CD4-positive, alpha-beta T cell (primary cell): ENCODE results near the gene SNTB2. TPM values are rescaled to one million over a fixed set of nuclear protein-coding genes. Genes with fewer than 3 reads are reported as not detected.
"Not testable (repeated sequence)": the region's sequence is repeated elsewhere in the genome, so short reads cannot be mapped to it uniquely, and the experiment has no call there.

Experiments
- ATAC-seq: fragments of 200-7000 bp; cut with Tn5 transposase; one replicate; pipeline ENCODE4 v1.10.0; 2022; ENCODE audit warnings: mild to moderate bottlenecking; ENCODE audit not compliant: poor library complexity
- CTCF ChIA-PET: fragments of 350-600 bp; sonication (Branson Sonifier 250); formaldehyde crosslinking; loops from one replicate; lab custom pipeline; 2021; ENCODE audit warnings: antibody characterized with exemption, inconsistent platforms; lab: Charles Lee
- POLR2A ChIA-PET: fragments of 350-600 bp; sonication (Branson Sonifier 250); formaldehyde crosslinking; loops from one replicate; lab custom pipeline; 2021; ENCODE audit warnings: antibody characterized with exemption, inconsistent platforms; lab: Charles Lee
- DNase-seq, 14 experiments: peaks; one replicate each; pipeline ENCODE4 v3.0.0-alpha.2; 2013 to 2020; ENCODE audit warnings: mixed read lengths in 2 of 14
- H3K27ac ChIP-seq, 2 donors: one replicate each; pipeline versions ENCODE4 v1.5.1 to v1.7.0; 2013; ENCODE audit warnings: low read length in 2 of 2, low read depth in 1 of 2, mild to moderate bottlenecking in 1 of 2
- H3K27me3 ChIP-seq, 2 experiments: 1 replicate in 1 of 2; 2 replicates in 1 of 2; pipeline versions ENCODE4 v1.6.1 to v1.7.0; 2013; ENCODE audit warnings: low read length in 2 of 2, control low read depth in 1 of 2, mild to moderate bottlenecking in 1 of 2, moderate library complexity in 1 of 2; ENCODE audit not compliant: insufficient read depth in 2 of 2, control insufficient read depth in 1 of 2
- H3K36me3 ChIP-seq: one replicate; pipeline ENCODE4 v1.6.1; 2013; ENCODE audit warnings: low read length, control low read depth; ENCODE audit not compliant: insufficient read depth
- H3K4me1 ChIP-seq: one replicate; pipeline ENCODE4 v1.6.1; 2013; ENCODE audit warnings: low read length, control low read depth; ENCODE audit not compliant: insufficient read depth
- H3K4me3 ChIP-seq: one replicate; pipeline ENCODE4 v1.5.1; 2013; ENCODE audit warnings: mild to moderate bottlenecking, low read length, moderate library complexity
- H3K9me3 ChIP-seq, 2 experiments: 1 replicate in 1 of 2; 2 replicates in 1 of 2; pipeline versions ENCODE4 v1.6.1 to v1.7.0; 2013; ENCODE audit warnings: low read length in 2 of 2, mild to moderate bottlenecking in 2 of 2, control low read depth in 1 of 2, moderate library complexity in 1 of 2; ENCODE audit not compliant: control insufficient read depth in 1 of 2, insufficient read depth in 1 of 2
- H3K27ac Mint-ChIP-seq: one replicate; pipeline ENCODE4 v1.8.0; 2020; ENCODE audit warnings: mixed read lengths
- H3K27me3 Mint-ChIP-seq: one replicate; pipeline ENCODE4 v1.8.0; 2021; ENCODE audit warnings: mixed read lengths
- H3K36me3 Mint-ChIP-seq: one replicate; pipeline ENCODE4 v1.8.0; 2021; ENCODE audit warnings: low read depth, mixed read lengths
- H3K4me1 Mint-ChIP-seq: one replicate; pipeline ENCODE4 v1.8.0; 2021; ENCODE audit warnings: low read depth, mixed read lengths
- H3K4me3 Mint-ChIP-seq: one replicate; pipeline ENCODE4 v1.8.0; 2020; ENCODE audit warnings: mild to moderate bottlenecking, mixed read lengths
- H3K9me3 Mint-ChIP-seq: one replicate; pipeline ENCODE4 v1.8.0; 2020; ENCODE audit warnings: mixed read lengths
- intact Hi-C, 2 experiments: fragments of 100-400 bp; cut with DNase I in 1 of 2; cut with micrococcal nuclease in 1 of 2; formaldehyde crosslinking; loops; one replicate each; pipeline versions ENCODE4 v1.15.1 to v1.9.0; 2023 to 2025; cut with DNase I, micrococcal nuclease
- total RNA-seq, 174 experiments: library from RNA in 2 of 174; stranded (reverse) in 2 of 174; gene quantifications; one replicate each; pipeline ENCODE4 v1.2.3 and lab custom pipeline; 2021 to 2026
- TF ChIP-seq, protein P1 (sequence below): fragments of 200-600 bp; IDR thresholded peaks from one replicate; pipeline ENCODE4 v1.8.0; 2022; ENCODE audit warnings: antibody characterized with exemption, mild to moderate bottlenecking

The SNTB2 gene
- total RNA-seq, 2 experiments from 2014 or later, result 10.1 to 11.4 TPM

GRCh38 chr16:69145658-69146057 is 41.3 kb upstream of the SNTB2 start:
- no peak overlapping the region for H3K27ac Mint-ChIP-seq
- H3K36me3 ChIP-seq, result peaks cover 52% of the 10 kb centered on the region
- H3K9me3 Mint-ChIP-seq, result no peaks in the 10 kb centered on the region
- no peak overlapping the region for H3K4me3 Mint-ChIP-seq
- intact Hi-C loops, result no loop called here
- H3K4me1 ChIP-seq, result no peaks in the 10 kb centered on the region
- H3K4me3 ChIP-seq, result no peak overlapping the region
- H3K27me3 ChIP-seq, result no peaks in the 10 kb centered on the region
- H3K36me3 Mint-ChIP-seq, result peaks cover 67% of the 10 kb centered on the region
- H3K9me3 ChIP-seq, result no peaks in the 10 kb centered on the region
- DNase-seq (no peak), ATAC-seq (no peak)
- CTCF ChIA-PET, result no interaction called here
- H3K27ac ChIP-seq, result no peak overlapping the region
- TF ChIP-seq, protein P1, sequence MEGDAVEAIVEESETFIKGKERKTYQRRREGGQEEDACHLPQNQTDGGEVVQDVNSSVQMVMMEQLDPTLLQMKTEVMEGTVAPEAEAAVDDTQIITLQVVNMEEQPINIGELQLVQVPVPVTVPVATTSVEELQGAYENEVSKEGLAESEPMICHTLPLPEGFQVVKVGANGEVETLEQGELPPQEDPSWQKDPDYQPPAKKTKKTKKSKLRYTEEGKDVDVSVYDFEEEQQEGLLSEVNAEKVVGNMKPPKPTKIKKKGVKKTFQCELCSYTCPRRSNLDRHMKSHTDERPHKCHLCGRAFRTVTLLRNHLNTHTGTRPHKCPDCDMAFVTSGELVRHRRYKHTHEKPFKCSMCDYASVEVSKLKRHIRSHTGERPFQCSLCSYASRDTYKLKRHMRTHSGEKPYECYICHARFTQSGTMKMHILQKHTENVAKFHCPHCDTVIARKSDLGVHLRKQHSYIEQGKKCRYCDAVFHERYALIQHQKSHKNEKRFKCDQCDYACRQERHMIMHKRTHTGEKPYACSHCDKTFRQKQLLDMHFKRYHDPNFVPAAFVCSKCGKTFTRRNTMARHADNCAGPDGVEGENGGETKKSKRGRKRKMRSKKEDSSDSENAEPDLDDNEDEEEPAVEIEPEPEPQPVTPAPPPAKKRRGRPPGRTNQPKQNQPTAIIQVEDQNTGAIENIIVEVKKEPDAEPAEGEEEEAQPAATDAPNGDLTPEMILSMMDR, result no peak
- peaks cover 5% of the 10 kb centered on the region for H3K4me1 Mint-ChIP-seq
- POLR2A ChIA-PET, result interaction anchor here (1.0 kb wide), 1 partner anchor 13 kb away, joined by 3 read pairs; no protein-coding TSS in a partner anchor
- H3K27me3 Mint-ChIP-seq, result no peaks in the 10 kb centered on the region

GRCh38 chr16:69149621-69150020 is 37.3 kb upstream of the SNTB2 start:
- ATAC-seq, H3K27ac ChIP-seq, H3K9me3 ChIP-seq, H3K4me1 ChIP-seq, H3K4me3 Mint-ChIP-seq, H3K4me3 ChIP-seq, H3K27ac Mint-ChIP-seq, H3K27me3 Mint-ChIP-seq, H3K9me3 Mint-ChIP-seq, H3K27me3 ChIP-seq, DNase-seq, H3K4me1 Mint-ChIP-seq: not testable (repeated sequence)
- peaks cover 56% of the 10 kb centered on the region for H3K36me3 ChIP-seq
- intact Hi-C loops, result loop anchor here (1.0 kb wide), 1 partner anchor 138 kb away; no protein-coding TSS in a partner anchor
- CTCF ChIA-PET, result interaction anchor here (0.9 to 3.0 kb wide), 6 partner anchors 8 to 145 kb away, joined by 3 to 44 read pairs (median 4); no protein-coding TSS in a partner anchor
- POLR2A ChIA-PET, result interaction anchor here (1.0 to 1.1 kb wide), 2 partner anchors 42 to 137 kb away, joined by 3 to 5 read pairs; no protein-coding TSS in a partner anchor
- H3K36me3 Mint-ChIP-seq, result peaks cover 66% of the 10 kb centered on the region

- no peak overlapping the region for H3K27ac ChIP-seq
- peaks cover 5% of the 10 kb centered on the region for H3K4me1 Mint-ChIP-seq
- POLR2A ChIA-PET, result interaction anchor here (0.8 to 1.1 kb wide), 3 partner anchors 38 to 136 kb away, joined by 3 to 5 read pairs (median 3); no protein-coding TSS in a partner anchor
- H3K27ac Mint-ChIP-seq, result no peak overlapping the region
- no peaks in the 10 kb centered on the region for H3K4me1 ChIP-seq
- H3K9me3 Mint-ChIP-seq, result no peaks in the 10 kb centered on the region
- intact Hi-C loops, result loop anchor here (1.0 kb wide), 1 partner anchor 137 kb away; no protein-coding TSS in a partner anchor
- H3K9me3 ChIP-seq, result no peaks in the 10 kb centered on the region
- H3K4me3 Mint-ChIP-seq, result no peak overlapping the region
- peaks cover 71% of the 10 kb centered on the region for H3K36me3 Mint-ChIP-seq
- no peak overlapping the region for H3K4me3 ChIP-seq
- H3K36me3 ChIP-seq, result peaks cover 57% of the 10 kb centered on the region
- no peaks in the 10 kb centered on the region for H3K27me3 ChIP-seq
- TF ChIP-seq, protein P1, result peak; percentile 89
- CTCF ChIA-PET, result interaction anchor here (0.6 to 3.0 kb wide), 12 partner anchors 9 to 819 kb away, joined by 3 to 44 read pairs (median 3); no protein-coding TSS in a partner anchor
- ATAC-seq (peak; percentile 81), DNase-seq (peak in 11 of 14 experiments; percentile 10 to 83 (median 33))
- H3K27me3 Mint-ChIP-seq, result no peaks in the 10 kb centered on the region
Measured at GRCh38 chr16:69150146-69150865, 36.7 kb upstream of the SNTB2 start.
